Endodermal cell (in vitro differentiated cells): ENCODE data around the gene CRYGN. TPM values are rescaled to one million over a fixed set of nuclear protein-coding genes. Genes with fewer than 3 reads are reported as not detected.

ENCODE experiments used
- DNase-seq: peaks from one replicate; pipeline ENCODE4 v3.0.0-alpha.2; 2017
- H3K27ac ChIP-seq: 2 replicates; pipeline ENCODE4 v1.5.1; 2013; ENCODE audit warnings: mild to moderate bottlenecking, low read depth, low read length, moderate library complexity
- H3K27me3 ChIP-seq: 2 replicates; pipeline ENCODE4 v1.6.1; 2013; ENCODE audit warnings: mild to moderate bottlenecking, low read length, moderate library complexity; ENCODE audit not compliant: insufficient read depth, control insufficient read depth, poor library complexity, severe bottlenecking
- H3K36me3 ChIP-seq: 2 replicates; pipeline ENCODE4 v1.7.0; 2013; ENCODE audit warnings: mild to moderate bottlenecking, low read length, moderate library complexity; ENCODE audit not compliant: control insufficient read depth, insufficient read depth
- H3K4me1 ChIP-seq: one replicate; pipeline ENCODE4 v1.7.0; 2013; ENCODE audit warnings: low read length; ENCODE audit not compliant: control insufficient read depth, insufficient read depth
- H3K4me3 ChIP-seq: 2 replicates; pipeline ENCODE4 v1.5.1; 2013; ENCODE audit warnings: mild to moderate bottlenecking, low read length, moderate library complexity
- H3K9ac ChIP-seq: 2 replicates; pipeline ENCODE4 v1.6.1; 2013; ENCODE audit warnings: mild to moderate bottlenecking, low read length, moderate library complexity; ENCODE audit not compliant: poor library complexity, severe bottlenecking; ENCODE audit errors: extremely low read depth
- H3K9me3 ChIP-seq: 2 replicates; pipeline ENCODE4 v1.6.1; 2013; ENCODE audit warnings: mild to moderate bottlenecking, low read length, moderate library complexity; ENCODE audit not compliant: control insufficient read depth
- H3K27ac Mint-ChIP-seq: 2 replicates; pipeline ENCODE4 v1.8.0; 2020; ENCODE audit warnings: mixed read lengths
- H3K27me3 Mint-ChIP-seq: 2 replicates; pipeline ENCODE4 v1.8.0; 2021; ENCODE audit warnings: mild to moderate bottlenecking, mixed read lengths; ENCODE audit not compliant: insufficient read depth
- H3K36me3 Mint-ChIP-seq: 2 replicates; pipeline ENCODE4 v1.8.0; 2020; ENCODE audit warnings: low read depth, mixed read lengths
- H3K4me1 Mint-ChIP-seq: 2 replicates; pipeline ENCODE4 v1.8.0; 2020; ENCODE audit warnings: mixed read lengths
- H3K4me3 Mint-ChIP-seq: 2 replicates; pipeline ENCODE4 v1.8.0; 2020; ENCODE audit warnings: mild to moderate bottlenecking, moderate library complexity, mixed read lengths
- H3K9me3 Mint-ChIP-seq: 2 replicates; pipeline ENCODE4 v1.8.0; 2020; ENCODE audit warnings: mild to moderate bottlenecking, mixed read lengths
- WGBS, 2 experiments: methylation state at CpG; one replicate each; pipeline versions ENCODE4 v1.1.5 to v1.1.7; 2013; ENCODE audit warnings: missing lambda C conversion rate in 2 of 2, mixed read lengths in 1 of 2; ENCODE audit not compliant: insufficient coverage in 1 of 2, insufficient read length in 1 of 2; 5-methylcytosine and 5-hydroxymethylcytosine counted together
- long read RNA-seq, 4 experiments: library from polyadenylated mRNA in 2 of 4; library from RNA in 1 of 4; library from capped mRNA in 1 of 4; stranded (forward) in 3 of 4; unstranded in 1 of 4; transcript quantifications; one replicate each; pipeline ENCODE4 v2.0.0, GENCODE V29; 2020 to 2021; ENCODE audit warnings: inconsistent platforms in 1 of 4
- polyA plus RNA-seq, 2 experiments: library from polyadenylated mRNA; stranded (reverse); fragments of 50-300 nt; gene quantifications; one replicate each; pipeline ENCODE4 v1.2.3, GENCODE V29; 2013
- total RNA-seq, 2 donors: library from RNA; stranded (reverse); fragmentation: NEBNext Ultra II Directional in 1 of 2; extraction: Animal tissue kit (Norgen Biotek cat#: 25700) in 1 of 2; gene quantifications; 2 replicates in 1 of 2; 3 replicates in 1 of 2; pipeline ENCODE4 v1.2.1, GENCODE V29; 2021
- TF ChIP-seq, protein P1 (sequence below): fragments of 200-600 bp; sonication (generic); conservative IDR thresholded peaks from 2 replicates; pipeline ENCODE4 v1.5.0; 2021; ENCODE audit warnings: antibody characterized with exemption, mild to moderate bottlenecking

CRYGN gene, protein sequence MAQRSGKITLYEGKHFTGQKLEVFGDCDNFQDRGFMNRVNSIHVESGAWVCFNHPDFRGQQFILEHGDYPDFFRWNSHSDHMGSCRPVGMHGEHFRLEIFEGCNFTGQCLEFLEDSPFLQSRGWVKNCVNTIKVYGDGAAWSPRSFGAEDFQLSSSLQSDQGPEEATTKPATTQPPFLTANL
- total RNA-seq: 1 to 10 TPM; 2.3 to 4.4 TPM
- polyA plus RNA-seq (2013, experiment 1 of 2): 0.61 TPM
- polyA plus RNA-seq (2013, experiment 2 of 2): not detected
- long read RNA-seq, experiment 1: 0 reads
- long read RNA-seq, experiment 2, partial matches to known transcripts: 1 of 6 reads
- long read RNA-seq, experiment 2, other reads (novel, unspliced or antisense): 5 of 6 reads
- long read RNA-seq, experiment 3, partial matches to known transcripts: 1 of 4 reads
- long read RNA-seq, experiment 3, other reads (novel, unspliced or antisense): 3 of 4 reads
- long read RNA-seq, experiment 4, partial matches to known transcripts: 0 of 2 reads
- long read RNA-seq, experiment 4, other reads (novel, unspliced or antisense): 1 of 2 reads

DNA sequence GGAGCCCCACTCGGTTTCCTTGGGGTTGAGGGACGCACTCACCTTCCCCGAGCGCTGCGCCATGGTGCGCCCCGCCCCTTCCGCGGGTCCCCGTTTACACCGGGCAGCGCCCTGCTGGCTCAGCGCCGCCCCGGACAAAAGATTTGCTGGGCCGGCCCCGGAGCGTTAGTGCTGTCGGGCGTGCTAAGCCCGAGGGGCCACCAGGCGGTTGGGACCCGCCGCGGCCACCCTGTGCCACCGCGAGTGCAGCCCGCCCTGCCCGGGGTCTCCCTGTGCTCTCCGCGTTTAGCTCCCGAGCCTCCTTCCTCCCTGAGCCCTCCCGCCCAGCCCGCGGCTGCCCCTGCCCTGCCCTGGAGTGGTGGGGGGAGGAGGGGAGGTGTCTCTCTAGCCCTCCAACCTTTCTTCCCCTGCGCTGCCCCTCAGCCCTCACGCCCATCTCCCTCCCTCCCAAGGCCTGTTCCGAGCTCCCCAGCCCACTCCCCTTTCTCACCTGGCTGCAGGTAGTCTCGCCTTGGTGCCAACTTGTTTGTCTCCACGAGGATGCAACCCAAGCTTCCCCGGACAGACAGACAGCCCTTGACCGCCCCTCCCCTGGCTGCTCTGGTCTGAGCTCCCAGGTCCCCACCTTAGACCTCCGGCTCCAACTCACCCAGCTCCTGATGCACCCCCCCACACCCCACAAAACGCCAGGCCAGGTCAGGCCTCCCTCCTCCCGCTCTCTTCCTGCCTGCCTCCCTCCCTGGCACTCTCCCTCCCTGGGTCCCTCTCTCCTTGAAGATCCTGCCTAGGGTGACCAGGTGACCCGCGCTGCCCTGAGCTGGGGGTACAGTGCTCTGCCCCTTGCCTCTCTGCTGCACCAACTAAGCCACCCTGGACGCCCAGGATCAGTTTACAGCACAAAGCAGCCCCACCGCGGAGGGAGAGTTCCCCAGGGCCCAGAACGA is at the start of gene CRYGN:
CRYGN (minus strand) TSS at position 287 of the 944 bp plus-strand sequence; CDS start at position 63, 224 bp downstream.
- 15% methylated on average over 23 to 48 of the region's 51 CpGs for WGBS, 2 experiments
- Mint-ChIP-seq H3K4me1 (peaks cover 15% of the 10 kb centered on the region), H3K36me3 (peaks cover 2% of the 10 kb centered on the region), H3K27ac (no peak within 1 kb of the TSS), H3K27me3 (peaks cover 4% of the 10 kb centered on the region), H3K4me3 (peak within 1 kb of the TSS; percentile 58), H3K9me3 (no peaks in the 10 kb centered on the region)
- TF ChIP-seq, protein P1, sequence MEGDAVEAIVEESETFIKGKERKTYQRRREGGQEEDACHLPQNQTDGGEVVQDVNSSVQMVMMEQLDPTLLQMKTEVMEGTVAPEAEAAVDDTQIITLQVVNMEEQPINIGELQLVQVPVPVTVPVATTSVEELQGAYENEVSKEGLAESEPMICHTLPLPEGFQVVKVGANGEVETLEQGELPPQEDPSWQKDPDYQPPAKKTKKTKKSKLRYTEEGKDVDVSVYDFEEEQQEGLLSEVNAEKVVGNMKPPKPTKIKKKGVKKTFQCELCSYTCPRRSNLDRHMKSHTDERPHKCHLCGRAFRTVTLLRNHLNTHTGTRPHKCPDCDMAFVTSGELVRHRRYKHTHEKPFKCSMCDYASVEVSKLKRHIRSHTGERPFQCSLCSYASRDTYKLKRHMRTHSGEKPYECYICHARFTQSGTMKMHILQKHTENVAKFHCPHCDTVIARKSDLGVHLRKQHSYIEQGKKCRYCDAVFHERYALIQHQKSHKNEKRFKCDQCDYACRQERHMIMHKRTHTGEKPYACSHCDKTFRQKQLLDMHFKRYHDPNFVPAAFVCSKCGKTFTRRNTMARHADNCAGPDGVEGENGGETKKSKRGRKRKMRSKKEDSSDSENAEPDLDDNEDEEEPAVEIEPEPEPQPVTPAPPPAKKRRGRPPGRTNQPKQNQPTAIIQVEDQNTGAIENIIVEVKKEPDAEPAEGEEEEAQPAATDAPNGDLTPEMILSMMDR: peak; percentile 39
- peak; percentile 89 for DNase-seq
- no peak within 1 kb of the TSS for H3K9ac ChIP-seq
- no peaks in the 10 kb centered on the region for H3K4me1 ChIP-seq
- peak within 1 kb of the TSS; percentile 75 for H3K4me3 ChIP-seq
- no peak within 1 kb of the TSS for H3K27ac ChIP-seq
- H3K27me3 ChIP-seq: no peaks in the 10 kb centered on the region
- peaks cover 5% of the 10 kb centered on the region for H3K9me3 ChIP-seq
- H3K36me3 ChIP-seq: no peaks in the 10 kb centered on the region

DNA sequence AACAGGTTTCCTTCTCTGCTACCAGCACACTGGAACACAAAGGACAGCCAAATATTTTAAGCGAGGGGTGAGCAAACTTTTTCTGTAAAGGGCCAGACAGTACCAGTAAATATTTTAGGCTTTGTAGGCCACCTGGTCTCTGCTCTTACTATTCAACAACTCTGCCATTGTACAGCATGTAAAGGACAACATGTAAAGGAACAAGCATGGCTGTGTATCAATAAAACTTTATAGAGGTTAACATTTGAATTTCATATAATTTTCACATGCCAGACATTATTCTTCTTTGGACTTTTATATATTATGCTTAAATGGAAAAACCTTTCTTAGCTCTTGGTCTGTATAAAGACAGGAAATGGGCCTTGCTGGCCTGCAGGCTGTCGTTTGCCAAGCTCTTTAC is 49.6 kb upstream of the CRYGN start:
- H3K4me1 Mint-ChIP-seq: peaks cover 22% of the 10 kb centered on the region
- no peak for DNase-seq
- Histone ChIP-seq H3K36me3 (peaks cover 65% of the 10 kb centered on the region), H3K4me1 (peaks cover 12% of the 10 kb centered on the region), H3K9ac (no peak overlapping the region), H3K9me3 (no peaks in the 10 kb centered on the region), H3K27me3 (no peaks in the 10 kb centered on the region), H3K4me3 (no peak overlapping the region), H3K27ac (no peak overlapping the region)
- TF ChIP-seq, protein P1: no peak
- peaks cover 53% of the 10 kb centered on the region for H3K36me3 Mint-ChIP-seq
- no peak overlapping the region for H3K4me3 Mint-ChIP-seq
- no peaks in the 10 kb centered on the region for H3K9me3 Mint-ChIP-seq
- H3K27ac Mint-ChIP-seq: no peak overlapping the region
- H3K27me3 Mint-ChIP-seq: no peaks in the 10 kb centered on the region
- WGBS, 2 experiments: 93 to 95% methylated on average over 2 of the region's 2 CpGs

DNA sequence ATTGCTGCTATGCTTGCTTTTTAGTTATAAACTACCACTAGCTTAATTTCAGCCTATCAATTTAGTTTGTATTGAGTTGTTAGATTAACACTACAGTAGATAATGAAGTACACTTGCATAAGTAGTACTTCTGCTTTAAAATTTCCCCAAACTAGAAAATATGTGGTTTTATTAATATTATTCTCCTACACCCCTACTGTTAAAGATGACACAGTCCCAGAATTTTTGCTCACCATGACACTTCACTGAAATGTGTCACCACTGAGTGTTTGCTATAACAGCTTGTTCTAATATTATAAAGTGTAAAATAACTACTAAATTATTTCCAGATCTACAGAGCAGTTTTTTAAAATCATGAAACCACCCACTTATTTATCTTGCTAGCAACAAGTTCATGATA is 48.2 kb upstream of the CRYGN start:
- peaks cover 77% of the 10 kb centered on the region for H3K36me3 ChIP-seq
- H3K27me3 ChIP-seq: no peaks in the 10 kb centered on the region
- no peaks in the 10 kb centered on the region for H3K9me3 ChIP-seq
- H3K4me1 ChIP-seq: peaks cover 12% of the 10 kb centered on the region
- Mint-ChIP-seq H3K27ac (no peak overlapping the region), H3K27me3 (no peaks in the 10 kb centered on the region), H3K4me3 (no peak overlapping the region), H3K9me3 (no peaks in the 10 kb centered on the region), H3K4me1 (peaks cover 15% of the 10 kb centered on the region), H3K36me3 (peaks cover 55% of the 10 kb centered on the region)
- TF ChIP-seq, protein P1: no peak
- no peak for DNase-seq
- H3K27ac ChIP-seq: no peak overlapping the region
- no peak overlapping the region for H3K4me3 ChIP-seq
- no peak overlapping the region for H3K9ac ChIP-seq
